Measurements from ENCODE around the gene SPESP1.
"Not testable (repeated sequence)": the region's sequence is repeated elsewhere in the genome, so short reads cannot be mapped to it uniquely, and the experiment has no call there.

The SPESP1 gene

DNA sequence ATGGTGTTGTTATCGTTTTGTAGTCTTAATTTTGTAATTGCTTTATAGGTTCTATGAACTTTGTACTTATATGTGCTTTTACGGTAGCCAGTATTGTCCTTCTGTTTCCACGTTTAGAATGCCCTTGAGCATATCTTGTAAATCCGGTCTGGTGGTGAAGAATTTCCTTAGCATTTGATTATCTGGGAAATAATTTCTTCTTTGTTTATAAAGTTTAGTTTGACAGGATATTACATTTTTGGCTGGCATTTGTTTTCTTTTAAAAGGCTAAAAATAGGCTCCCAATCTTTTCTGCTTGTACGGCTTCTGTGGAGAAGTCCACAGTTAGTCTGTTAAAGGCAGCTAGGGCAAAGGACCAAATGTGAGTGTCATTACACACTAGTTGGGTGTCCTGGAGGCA is 36.7 kb downstream of the SPESP1 start:
- no peak for DNase-seq

DNA sequence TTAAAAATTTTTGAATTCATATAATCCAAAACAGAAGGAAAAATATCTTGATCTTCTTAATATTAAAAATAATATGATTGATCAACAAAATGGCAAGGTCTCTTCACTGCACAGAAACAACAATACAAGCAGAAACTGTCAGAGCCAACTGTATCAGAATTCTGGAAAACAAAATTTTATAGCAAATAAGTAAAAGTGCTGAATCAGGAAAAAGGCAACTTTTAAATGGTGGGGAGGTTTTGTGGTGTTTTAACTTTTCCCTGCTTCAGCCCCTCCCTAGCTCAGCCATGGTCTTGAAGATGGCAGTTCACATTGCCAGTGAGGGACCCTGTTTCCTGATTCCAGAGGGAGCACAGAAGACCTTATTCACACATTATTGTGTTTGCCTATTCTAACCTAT is 37.6 kb downstream of the SPESP1 start:
- no peak for DNase-seq

DNA sequence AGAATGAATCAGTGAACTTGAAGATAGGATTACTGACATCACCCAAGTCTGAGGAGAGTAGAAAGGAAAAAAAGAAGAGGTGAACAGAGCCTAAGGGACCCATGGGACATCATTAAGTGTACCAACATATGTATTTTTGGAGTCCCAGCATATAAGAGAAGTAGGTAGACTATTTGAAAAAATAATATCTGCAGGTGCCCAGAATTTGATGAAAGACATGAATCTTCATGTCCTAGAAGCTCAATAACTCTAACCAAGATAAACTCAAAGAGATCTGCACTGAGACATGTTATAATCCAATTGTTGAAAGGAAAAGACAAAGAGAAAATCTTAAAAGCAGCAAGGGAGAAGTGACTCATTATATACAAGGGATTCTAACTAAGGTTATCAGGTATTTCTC is 39.0 kb downstream of the SPESP1 start:
- no peak for DNase-seq

DNA sequence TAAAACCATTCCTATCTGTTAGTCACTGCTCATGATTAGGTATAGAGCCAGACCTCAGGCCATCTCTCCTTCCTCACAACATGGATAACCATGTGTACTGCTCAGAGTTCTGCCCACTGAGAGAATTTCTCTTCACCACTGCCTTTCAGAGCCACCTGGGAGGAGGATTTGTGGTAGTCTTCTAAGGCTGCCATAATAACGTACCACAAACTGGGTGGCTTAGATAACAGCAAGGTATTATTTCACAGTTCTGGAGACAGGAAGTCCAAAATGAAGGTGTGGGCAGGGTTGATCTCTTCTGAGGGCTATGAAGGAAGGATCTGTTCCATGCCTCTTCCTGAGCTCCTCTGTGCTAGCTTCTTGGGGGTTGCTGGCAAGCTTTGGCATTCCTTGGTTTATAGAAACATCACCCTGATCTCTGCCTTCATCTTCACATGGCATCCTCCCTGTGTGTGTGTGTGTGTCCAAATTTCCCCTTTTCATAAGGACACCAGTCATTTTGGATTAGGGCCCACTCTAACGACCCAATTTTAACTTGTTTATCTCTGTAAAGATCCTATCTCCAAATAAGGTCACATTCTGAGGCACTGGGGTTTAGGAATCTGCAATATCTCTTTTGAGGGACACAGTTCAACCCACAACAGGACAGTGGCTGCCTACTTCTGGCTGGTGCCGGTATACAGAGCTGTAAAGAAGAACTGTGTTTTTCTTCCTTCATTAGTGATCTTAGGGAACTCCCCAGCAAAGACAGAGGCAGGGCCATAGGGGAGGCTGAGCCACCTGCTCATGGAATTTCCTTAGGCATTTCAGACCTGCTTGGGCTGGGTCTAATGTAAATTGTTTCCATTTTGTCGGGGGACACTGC is 42.1 kb downstream of the SPESP1 start:
- DNase-seq = no peak

DNA sequence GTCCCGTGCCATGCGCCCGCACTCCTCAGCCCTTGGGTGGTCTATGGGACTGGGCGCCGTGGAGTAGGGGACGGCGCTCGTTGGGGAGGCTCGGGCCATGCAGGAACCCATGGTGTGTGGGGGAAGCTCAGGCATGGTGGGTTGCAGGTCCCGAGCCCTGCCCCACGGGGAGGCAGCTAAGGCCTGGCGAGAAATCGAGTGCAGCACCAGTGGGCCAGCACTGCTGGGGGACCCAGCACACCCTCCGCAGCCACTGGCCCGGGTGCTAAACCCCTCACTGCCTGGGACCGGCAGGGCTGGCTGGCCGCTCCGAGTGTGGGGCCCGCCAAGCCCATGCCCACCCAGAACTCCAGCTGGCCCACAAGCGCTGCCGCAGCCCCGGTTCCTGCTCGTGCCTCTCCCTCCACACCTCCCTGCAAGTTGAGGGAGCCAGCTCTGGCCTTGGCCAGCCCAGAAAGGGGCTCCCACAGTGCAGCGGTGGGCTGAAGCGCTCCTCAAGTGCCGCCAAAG is 45.4 kb downstream of the SPESP1 start:
- DNase-seq = not testable (repeated sequence)

DNA sequence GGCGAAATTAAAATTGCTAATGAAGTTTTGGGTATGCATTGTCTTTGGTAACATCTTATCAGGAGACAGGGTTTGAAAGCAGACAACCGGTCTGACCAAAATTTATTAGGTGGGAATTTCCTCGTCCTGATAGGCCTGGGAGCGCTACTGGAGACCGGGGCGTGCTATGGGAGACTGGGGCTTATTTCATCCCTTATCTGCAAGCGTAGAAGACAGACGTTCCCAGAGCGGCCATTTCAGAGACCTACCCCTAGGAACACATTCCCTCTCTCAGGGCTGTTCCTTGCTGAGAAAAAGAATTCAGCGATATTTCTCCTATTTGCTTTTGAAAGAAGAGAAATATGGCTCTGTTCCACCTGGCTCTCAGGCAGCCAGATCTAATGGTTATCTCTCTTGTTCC is 47.1 kb downstream of the SPESP1 start:
- not testable (repeated sequence) for DNase-seq

DNA sequence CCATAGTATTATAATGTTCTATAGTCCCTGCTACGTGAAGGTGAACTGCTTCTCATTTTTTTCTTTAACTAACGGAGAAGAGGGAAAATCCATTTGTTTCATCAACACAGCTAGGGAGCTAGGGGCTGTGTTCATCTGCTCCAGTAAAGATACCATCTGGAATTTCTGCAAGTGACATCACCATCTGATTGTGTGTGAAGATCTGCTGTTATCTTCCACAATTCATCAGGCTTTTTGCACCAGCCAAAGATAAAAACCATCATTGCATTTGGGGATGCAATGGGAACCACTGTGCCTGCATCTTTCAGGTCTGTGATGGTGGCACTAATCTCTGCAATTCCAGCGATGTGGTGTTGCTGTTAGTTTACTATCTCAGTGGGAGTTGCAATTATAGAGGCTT is 48.7 kb downstream of the SPESP1 start:
- DNase-seq = no peak

DNA sequence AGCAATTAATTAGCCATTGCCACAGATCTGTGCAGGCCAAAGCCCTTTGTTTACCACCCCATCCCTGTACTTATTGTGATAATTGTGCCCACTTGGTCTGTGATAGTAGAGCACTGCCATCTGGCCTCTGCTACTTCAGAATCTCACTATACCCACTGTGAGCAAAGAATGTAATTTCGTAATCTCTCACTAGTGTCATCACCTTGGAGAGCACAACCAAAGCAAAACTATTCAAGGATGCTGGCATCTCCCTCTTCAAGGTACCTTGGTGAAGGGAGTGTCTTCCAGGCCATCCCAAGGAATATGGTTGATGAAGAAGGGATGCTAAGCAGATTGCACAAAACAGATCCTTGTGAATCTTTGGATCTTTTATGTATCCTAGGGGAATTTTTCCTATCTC is 49.5 kb downstream of the SPESP1 start:
- no peak for DNase-seq

DNA sequence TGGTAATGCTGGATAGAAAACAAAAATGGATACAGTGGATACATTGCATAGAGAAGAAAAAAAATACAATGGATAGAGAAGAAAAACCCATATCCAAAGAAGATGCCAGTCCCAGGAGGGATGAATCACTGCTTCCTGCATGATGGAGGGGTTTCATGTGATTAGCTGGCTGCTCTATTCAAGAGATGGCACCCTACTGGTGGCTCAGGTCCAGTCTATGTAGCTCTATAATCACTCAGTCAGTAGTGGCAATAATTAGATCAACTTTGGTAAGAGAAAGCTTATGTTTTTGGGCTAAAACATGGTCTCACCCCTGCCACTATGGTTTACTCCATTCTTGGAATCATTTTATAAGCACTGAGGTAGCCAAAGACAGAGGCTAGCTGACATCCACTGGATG is 50.5 kb downstream of the SPESP1 start:
- DNase-seq = no peak

DNA sequence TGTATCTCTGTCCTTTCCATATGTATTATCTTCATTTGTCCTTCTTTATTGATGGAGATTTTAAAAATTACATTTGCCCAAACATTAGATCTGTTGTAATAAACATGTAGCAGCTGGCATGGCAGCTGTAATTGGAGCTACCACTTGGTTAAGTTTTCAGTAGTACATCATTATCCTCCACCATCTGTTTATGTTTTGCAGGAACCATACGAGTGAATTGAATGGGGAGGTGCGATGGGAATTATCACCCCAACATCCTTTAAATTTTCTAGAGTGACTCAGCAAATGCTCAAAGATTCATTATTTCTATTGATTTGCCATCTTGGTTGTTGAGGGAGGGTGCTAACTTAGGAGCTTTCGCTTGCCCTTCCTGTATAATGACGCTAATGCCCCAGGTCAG is 51.6 kb downstream of the SPESP1 start:
- DNase-seq = no peak

DNA sequence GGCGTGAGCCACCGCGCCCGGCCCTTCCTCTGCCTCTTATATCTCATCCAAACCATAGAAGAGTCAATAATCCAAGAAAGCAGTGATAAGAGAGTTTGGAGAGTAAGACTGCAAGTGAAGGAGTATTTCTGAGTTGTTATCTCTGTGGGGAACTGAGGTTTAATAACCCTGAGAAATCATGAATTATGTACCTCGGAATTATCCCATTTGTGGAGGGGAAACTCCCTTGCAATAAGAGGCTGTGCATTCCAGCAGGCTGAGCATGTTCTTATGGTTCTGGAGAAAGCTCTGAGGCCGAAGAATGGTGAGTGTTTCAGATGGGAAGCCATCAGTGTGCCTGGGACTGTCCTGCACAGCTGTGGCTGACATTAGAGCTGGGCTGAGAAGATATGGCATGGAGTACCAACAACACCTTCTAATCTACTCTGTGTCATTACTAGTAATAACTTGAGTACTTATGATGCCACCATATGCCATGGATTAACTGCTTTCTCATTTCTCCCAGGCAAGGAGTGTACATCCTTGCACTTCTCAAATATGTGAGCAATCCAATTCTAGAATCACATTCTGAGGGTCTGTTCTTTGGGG is 52.7 kb downstream of the SPESP1 start:
- DNase-seq = no peak

DNA sequence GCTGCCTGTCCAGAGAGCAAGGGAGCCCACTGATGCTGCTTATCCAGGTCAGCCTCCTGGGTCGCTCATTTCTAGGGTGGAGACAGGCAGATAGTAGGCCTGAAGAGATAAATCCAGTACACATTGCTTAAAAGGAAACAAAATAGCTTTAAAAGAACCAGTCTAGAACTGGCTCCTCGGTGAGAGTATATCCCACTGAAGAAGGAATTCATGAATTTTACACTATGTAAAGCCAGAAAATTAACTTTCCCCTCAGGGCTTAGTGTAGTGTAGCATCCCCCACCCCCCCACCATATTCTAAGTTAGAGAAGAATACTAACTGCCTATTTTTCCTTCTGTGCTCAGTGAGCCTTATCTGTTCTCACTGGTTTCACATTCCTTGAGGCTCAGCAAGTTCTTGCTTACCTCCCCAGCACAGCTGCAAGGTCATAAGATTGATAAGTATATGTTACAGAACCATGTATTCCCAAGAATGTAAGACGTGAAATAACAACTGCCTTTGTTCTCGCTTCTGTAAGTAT is 53.7 kb downstream of the SPESP1 start:
- DNase-seq = no peak

DNA sequence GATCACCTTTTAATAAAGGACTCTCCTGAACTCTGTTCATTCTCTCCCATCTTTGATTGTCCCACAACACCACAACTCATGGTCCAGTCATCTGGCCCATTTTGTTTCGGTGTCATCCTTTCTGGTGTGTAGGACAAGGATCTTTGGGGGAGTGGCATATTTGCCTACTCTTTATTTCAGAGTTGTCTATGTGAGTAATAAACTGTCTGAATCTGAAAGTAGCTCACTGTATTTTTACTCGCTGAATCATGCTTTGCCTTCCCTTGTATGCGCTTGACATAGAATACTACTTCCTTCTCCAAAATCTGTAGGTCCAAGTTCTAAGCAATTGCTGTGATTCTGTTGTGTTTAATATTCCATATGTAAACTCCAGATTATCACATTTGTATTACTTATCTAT is 54.3 kb downstream of the SPESP1 start:
- no peak for DNase-seq

DNA sequence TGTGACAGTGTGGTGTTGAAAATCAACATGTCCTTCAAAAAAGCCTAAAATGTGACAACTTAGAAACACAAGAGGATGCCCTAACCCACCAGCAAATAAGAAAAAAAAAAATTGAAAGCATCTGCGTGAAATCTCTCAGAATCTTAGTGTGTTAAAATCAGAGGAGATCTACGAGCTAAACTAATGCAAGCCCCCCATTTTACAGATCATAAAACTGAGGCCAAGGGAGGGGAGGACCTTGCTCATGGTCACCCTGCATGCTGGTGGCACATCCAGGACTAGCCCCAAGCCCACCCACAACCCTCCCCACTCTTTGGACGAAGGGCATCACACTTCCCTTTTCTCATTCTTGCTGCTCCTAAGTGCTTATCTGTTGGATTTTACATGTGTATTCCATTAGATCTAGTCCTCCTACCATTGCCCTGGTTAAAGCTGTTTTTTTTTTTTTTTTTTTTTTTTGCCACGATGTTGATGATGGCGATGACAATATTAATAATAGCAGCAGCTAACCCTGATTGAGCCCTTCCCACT is 55.1 kb downstream of the SPESP1 start:
- no peak for DNase-seq

DNA sequence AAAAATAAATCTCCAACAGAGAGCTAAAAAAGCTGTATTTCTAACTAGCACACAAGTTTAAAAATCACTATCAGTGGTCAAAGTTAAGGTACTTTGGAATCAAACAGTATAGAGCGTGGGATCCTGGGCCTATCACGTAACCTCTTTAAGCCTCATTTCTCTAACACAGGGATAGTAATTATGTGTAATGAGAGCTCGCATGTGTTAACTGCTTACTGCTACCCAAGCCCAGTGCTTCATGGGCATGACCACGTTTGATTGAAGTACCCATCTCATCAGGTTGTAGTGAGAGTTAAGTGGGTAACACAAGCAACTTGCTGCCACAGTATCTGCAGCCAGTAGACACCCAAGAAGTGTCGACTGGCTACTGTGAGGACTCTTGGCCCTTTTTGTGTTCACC is 56.0 kb downstream of the SPESP1 start:
- no peak for DNase-seq

DNA sequence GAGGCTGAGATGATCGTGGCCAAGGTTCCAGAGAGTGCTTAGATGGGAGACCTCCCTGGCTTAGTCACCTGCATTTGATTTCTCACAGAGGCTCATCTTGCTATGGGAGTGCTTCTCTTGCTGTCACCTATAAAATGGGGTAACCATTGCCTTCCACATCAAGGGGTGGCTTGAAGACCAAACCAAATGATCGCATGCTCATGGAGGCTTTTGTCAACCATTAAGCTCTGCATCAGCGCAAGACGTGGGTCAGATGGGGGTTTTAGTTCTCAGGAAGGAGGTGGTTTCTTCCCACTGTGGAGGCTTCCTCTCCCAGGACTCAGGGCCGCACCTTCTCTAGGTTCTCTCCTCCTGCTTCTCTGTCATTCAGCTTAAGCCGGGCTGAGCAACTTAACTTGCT is 56.8 kb downstream of the SPESP1 start:
- DNase-seq = no peak

DNA sequence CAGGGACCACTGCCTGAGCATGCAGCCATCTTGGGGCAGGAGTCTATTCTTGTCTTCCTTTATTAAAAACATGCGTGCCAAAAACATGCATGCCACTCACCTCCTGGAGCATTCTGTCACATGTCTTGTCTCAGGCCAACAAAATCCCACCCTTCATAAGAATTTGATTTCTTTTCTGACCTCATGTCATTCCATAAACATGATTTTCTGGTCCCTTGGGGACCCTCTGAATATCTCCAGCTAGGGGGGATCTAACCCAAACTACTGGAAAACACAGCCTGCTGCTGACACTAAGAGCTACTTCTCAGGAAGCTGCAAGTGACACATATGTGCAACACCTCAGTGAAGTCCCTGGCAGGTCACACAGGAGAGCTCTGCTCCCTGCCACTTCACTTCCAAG is 57.4 kb downstream of the SPESP1 start:
- no peak for DNase-seq

DNA sequence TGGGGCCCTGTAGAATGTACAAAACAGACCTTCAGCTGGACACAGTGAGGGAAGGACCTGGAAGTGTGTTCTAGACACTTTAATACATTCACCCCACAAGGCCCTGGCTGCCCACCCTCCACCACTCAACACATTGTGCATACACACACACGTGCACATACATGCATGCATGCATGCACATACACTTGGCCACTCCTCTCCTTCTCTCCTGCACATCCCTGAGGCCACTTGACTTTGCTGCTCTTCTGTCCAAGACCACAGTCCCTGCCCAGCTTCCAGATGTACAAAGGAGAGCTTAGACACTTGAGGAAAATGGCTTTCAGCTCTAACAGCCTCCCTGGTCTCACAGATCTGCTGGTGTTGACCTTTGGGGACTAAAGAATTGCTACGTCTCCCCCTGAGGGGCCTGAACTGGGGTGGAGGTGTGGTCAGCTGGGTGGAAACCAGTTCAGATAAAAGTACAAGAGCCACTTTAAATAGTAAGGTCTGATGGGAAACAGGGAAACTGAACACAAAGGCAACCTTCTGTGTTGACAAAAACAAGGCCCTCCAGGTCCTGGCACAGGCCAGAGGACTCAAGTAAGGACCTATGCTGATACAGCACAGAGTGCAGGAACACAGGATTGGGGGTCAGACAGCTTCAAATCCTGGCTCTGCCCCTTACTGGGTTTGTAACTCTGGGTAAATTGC is 59.4 kb downstream of the SPESP1 start:
- no peak for DNase-seq

DNA sequence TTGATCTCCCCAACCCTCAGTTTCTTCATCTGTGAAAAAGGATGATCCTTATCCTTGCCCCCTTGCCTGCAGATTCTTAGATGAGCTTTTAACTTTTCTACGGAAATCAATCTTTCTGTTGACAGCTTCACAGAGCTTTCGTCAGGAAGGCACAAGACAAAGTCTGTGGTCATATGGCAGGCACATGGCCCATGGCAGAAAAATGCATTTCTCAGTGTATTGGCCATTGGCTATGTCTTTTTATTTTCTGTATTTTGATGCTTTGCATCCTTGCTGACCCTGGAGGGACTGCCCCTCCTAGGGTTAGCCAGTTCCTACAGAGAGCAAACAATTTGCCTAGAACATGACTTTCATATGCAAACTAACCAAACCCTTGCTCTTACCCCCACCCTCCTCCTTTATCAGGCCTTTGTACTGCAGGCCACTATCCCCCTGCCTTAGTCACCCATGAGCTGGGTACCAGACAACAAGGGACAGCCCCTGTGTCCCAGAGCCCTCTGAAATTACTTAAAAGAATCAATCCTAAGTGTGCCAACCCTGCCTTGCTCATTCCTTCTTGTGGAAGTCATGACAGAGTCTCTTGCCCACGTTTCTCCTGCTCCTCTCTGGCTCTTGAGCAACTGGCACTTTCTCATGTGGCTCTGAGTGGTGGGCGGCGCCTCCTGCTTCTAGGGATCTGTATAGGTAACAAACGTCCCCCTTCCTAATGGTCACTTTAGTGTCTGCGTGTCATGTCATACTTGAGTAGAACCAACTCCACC is 60.1 kb downstream of the SPESP1 start:
- no peak for DNase-seq

DNA sequence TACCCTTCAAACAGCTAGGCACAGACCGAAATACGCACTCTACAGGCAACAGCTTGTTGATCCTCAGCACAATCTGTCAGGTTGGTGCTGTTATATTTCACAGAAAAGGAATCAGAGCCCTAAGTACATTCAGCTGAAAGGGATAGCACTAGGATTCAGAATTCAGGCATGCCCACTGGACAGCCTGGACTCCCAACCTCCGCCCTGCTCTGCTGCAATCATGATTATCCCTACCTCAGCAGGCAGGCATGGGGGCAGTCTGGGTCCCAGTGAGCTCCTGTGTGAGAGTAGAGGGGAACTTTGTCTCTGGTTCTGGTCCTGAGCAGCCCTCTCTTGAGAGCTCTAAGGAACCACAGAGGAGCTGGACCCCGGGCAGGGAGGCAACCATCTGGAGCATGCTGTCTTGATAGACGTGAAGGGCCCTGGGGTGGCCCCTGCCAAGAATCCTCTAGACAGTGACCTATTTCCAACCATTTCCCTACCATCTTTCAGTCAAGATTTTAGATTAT is 60.7 kb downstream of the SPESP1 start:
- DNase-seq = no peak

DNA sequence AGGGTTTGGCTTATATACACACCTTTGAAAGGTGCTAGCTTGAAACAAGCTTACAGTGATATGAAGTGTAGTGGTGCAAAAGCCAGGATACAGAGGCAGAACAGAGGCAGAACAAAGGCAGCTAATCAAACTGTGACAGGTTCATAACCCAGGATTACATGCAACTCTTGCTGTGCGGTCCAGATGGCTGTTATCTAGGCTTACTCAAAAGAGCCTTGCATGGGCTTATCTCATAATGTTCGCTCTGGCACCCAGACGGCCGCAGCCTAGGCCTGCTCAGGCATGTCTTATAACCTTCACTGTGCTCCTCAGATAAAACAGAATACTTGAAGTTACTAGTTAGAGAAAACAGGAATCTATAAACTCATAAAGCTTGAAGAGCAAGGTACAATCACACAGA is 61.4 kb downstream of the SPESP1 start:
- DNase-seq = no peak

DNA sequence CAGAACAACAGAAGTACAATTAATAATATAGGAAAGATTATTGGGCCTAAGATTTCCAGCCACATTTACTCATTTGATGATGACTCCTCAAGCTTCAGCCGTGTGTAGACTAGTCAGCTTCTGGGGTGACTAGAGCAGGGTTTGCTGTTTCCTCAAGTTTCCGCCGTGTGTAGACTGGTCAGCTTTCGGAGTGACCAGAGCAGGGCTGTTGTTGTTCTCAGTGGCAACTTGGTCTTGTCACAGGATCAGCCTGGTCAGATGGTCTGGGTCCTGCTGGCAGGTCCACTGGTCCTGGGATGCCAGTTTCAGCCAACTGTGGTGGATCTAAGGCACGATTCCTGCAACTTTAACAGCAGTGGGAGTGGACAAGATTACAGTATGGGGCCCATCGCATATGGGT is 62.4 kb downstream of the SPESP1 start:
- no peak for DNase-seq
